ENCODE data around the gene RDH8.

Gene RDH8

DNA sequence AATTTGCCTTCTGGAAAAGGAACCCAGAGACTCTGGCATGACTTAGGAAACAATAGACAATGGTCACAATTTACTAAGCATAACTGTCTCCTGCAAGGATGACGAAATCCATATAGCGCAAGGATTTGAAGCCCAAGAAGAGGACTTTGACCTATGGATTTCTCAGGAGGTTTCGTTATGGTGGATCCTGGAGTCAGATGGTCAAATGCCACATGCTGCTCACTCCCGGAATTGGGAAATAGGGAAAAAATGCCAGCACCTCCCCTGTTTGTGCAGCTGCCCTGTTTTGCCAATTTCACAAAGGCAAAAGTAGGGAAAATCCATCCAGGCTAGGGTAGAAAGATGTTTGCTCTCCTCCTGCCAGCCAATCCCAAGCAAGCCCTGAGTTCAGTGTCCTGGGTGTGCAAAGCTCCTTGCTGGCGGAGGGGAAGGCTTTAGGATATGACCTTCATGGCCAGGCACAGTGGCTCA is 23.4 kb downstream of the RDH8 start:
- no peak for DNase-seq (ENCODE audit: low read depth in 2 of 2)

DNA sequence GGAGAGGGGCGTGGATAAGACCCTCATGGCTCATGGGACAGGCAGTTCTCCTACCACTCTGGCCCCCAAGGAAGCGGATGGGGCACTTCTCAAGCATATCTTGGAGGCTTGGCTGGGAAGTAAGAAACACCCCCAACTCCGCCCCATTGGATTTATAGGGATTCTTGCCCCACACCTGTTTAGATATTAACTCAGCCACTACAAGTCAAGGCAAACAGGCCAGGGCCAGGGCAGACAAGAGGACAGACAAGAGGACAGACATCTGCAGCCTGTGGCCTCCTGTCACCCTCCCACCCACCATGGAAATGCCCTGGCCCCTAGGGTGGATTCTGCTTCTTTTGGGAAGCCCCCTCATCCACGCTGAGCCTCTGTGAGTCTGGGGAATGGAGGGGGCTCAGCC is 24.1 kb downstream of the RDH8 start:
- no peak for DNase-seq (ENCODE audit: low read depth in 2 of 2)

DNA sequence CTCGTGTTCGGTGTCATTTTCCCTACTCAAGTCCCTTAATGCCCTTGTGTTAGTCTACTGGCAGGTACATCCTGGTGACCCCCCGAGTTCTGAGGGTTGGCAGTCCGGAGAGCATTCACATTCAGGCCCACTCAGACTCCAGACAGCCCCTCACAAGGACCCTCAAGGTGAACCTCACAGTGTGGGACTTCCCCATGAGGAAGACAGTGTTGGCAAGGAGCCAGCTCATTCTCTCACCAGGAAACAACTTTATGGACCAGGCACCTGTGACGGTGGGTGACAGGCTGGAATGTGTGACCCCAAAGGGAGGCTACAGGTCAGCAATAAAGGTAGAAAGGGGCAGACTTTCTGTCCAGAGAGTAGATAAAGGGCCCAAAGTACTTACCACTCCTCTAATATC is 24.5 kb downstream of the RDH8 start:
- DNase-seq (ENCODE audit: low read depth in 2 of 2): no peak

DNA sequence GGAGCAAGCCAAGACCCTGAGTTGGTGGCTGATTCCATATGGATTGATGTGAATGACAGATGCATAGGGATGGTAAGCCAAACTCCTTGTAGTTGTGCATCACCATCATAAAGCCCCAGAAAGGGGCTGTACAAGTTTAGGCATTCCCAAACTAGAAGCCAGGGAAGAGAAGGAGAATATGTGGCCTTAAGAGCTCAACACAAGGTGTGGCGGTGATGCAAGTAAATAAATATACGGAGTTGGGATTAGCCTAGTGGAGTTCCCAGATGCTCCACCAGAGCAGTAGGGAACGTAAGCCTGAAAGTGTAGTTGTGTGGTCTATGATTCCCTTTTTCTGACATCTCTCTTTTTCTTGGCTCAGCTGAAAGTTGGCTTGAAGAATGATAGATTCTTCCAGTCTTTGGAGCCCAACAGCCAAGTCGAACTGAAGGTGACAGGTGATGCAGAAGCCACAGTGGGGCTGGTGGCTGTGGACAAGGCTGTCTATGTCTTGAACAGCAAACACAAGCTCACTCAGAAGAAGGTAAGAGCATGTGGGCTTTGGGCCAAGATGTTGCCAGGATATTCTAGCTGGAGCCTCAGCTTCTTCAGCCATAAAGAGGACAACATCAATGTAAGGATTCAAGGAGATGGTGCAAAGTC is 30.1 kb downstream of the RDH8 start:
- no peak for DNase-seq (ENCODE audit: low read depth in 2 of 2)

DNA sequence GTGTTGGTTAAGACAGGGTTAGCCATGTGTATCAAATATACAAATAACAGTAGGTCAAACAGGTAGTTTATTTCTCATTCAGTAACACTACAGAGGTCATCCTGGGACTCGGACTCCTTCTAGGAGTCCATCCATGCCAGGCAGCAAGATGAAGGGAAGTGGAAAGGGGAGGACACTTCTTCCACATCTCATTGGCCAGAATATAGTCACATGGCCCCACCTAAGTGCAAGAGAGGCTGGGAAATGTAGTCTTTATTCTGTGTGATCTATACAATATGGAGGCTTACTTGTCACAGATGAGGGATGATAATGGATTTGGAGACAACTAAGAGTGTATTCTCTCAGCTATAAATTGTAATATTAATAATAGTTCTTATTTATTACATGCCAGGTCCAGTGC is 31.1 kb downstream of the RDH8 start:
- DNase-seq (ENCODE audit: low read depth in 2 of 2): no peak

DNA sequence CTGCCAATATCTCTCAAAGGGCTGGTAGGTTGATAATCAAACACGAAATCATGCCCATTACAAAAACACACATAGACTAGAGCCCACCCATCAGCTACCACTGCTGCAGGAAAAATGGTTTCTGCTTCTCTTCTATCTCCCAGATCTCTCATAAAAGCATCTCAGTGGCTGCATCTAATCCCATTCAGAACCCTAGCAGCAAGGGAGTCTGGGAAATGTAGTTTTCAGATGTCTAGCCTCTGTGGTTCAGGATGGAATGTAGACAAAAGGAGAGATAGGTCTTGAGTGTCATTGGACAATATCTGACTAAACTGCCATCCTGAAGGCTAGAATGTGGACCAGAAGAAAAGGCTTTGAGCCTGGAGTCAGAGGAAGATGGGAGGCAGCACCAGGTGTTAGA is 32.1 kb downstream of the RDH8 start:
- no peak for DNase-seq (ENCODE audit: low read depth in 2 of 2)

DNA sequence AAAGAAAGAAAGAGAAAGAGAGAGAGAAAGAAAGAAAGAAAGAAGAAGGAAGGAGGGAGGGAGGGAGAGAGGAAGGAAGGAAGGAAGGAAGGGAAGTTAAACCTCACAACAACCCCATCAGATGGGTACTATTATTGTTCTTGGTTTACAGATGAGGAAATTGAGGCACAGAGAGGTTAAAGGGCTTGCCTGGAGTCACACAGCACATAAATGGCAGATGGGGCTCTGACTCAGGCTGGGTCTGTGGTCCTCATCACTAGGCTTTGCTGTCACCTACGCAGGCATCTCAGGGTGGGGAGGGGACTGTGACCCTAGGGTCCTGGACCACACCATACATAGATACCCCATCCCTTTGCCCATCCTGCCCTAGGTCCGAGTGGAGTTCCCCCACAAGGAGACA is 36.3 kb downstream of the RDH8 start:
- no peak for DNase-seq (ENCODE audit: low read depth in 2 of 2)

GRCh38 chr19:10052602-10053360 is 39.5 kb downstream of the RDH8 start:
- no peak for DNase-seq (ENCODE audit: low read depth in 2 of 2)

GRCh38 chr19:10061717-10062310 is 48.5 kb downstream of the RDH8 start:
- DNase-seq (ENCODE audit: low read depth in 2 of 2): no peak

GRCh38 chr19:10068205-10068604 is 54.9 kb downstream of the RDH8 start:
- no peak for DNase-seq (ENCODE audit: low read depth in 2 of 2)

GRCh38 chr19:10069046-10069445 is 55.8 kb downstream of the RDH8 start:
- no peak for DNase-seq (ENCODE audit: low read depth in 2 of 2)

DNA sequence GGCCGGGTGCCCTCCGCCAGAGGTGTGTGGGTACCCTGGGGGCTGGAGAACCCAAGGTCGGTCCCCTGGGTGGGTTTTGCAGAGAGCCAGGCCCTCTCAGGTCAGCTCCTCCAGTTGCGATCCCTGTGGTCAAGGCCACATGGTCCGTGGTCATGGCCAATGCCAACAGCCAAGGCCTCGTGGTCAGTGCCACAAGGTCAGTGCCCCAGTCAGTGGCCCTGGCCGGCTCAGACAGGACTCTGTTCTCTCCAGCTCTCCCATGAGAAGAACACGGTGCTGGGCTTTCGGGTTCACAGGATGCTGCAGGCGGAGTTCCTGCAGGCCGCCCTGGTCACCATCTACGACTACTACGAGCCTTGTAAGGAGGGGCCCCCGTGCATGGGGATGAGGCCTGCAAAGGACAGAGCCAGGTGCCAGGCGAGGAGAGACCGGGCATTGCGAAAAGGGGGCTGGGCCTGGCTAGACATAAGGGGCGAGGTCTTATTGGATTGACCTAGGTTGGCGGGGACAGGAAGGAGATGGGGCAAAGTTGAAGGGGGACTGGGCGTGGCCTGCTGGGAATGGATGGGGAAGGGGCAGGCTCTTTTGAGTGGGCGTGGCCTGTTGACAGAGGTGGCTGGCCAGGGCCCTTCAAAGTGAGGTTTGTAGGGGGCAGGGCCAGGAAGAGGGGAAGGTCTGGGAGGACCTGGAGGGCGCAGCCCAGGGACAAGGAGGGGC is 57.6 kb downstream of the RDH8 start:
- no peak for DNase-seq (ENCODE audit: low read depth in 2 of 2)
